WTC11 (cell line): ENCODE results near the gene XKR7. TPM values are rescaled to one million over a fixed set of nuclear protein-coding genes. Genes with fewer than 3 reads are reported as not detected.

ENCODE experiments used
- CBFB ChIP-seq: sonication (generic); formaldehyde crosslinking; IDR thresholded peaks from 2 replicates; pipeline ENCODE4 v1.8.1; 2022; ENCODE audit warnings: mild to moderate bottlenecking, low read depth, missing genetic modification reagents
- CREM ChIP-seq: sonication (generic); formaldehyde crosslinking; IDR thresholded peaks from 2 replicates; pipeline ENCODE4 v1.8.1; 2022; ENCODE audit warnings: mild to moderate bottlenecking, missing genetic modification reagents, moderate library complexity
- EMX1 ChIP-seq: fragments of 250-450 bp; sonication (Bioruptor Pico); IDR thresholded peaks from 2 replicates; pipeline ENCODE4 v1.8.0; 2021; ENCODE audit warnings: mild to moderate bottlenecking
- ESRRA ChIP-seq: sonication (generic); formaldehyde crosslinking; IDR thresholded peaks from 2 replicates; pipeline ENCODE4 v1.8.1; 2022; ENCODE audit warnings: mild to moderate bottlenecking, missing genetic modification reagents, borderline replicate concordance
- HMGA2 ChIP-seq: fragments of 250-450 bp; sonication (Bioruptor Pico); IDR thresholded peaks from 2 replicates; pipeline ENCODE4 v1.4.0; 2021; ENCODE audit warnings: mild to moderate bottlenecking, moderate library complexity
- JAZF1 ChIP-seq: fragments of 250-450 bp; sonication (Bioruptor Pico); IDR thresholded peaks from 2 replicates; pipeline ENCODE4 v1.9.0; 2021; ENCODE audit warnings: moderate library complexity, mild to moderate bottlenecking, inconsistent platforms
- MXD4 ChIP-seq: fragments of 250-450 bp; sonication (Bioruptor Pico); IDR thresholded peaks from 2 replicates; pipeline ENCODE4 v1.8.0; 2021; ENCODE audit warnings: mild to moderate bottlenecking, moderate library complexity, borderline replicate concordance
- MYBL2 ChIP-seq: sonication (generic); formaldehyde crosslinking; IDR thresholded peaks from 2 replicates; pipeline ENCODE4 v1.8.1; 2023; ENCODE audit warnings: mild to moderate bottlenecking, moderate library complexity, missing genetic modification reagents
- NFE2L1 ChIP-seq: sonication (generic); formaldehyde crosslinking; IDR thresholded peaks from 2 replicates; pipeline ENCODE4 v1.8.1; 2023; ENCODE audit warnings: missing genetic modification reagents
- RELA ChIP-seq: sonication (generic); formaldehyde crosslinking; IDR thresholded peaks from 2 replicates; pipeline ENCODE4 v1.8.1; 2022; ENCODE audit warnings: missing genetic modification reagents, mild to moderate bottlenecking, borderline replicate concordance
- RORB ChIP-seq: fragments of 250-450 bp; sonication (Bioruptor Pico); IDR thresholded peaks from 2 replicates; pipeline ENCODE4 v1.9.0; 2021; ENCODE audit warnings: mild to moderate bottlenecking
- SMAD3 ChIP-seq: sonication (generic); formaldehyde crosslinking; IDR thresholded peaks from 2 replicates; pipeline ENCODE4 v1.8.0; 2022; ENCODE audit warnings: missing genetic modification reagents, mild to moderate bottlenecking, borderline replicate concordance
- SOX15 ChIP-seq: fragments of 250-450 bp; sonication (Bioruptor Pico); IDR thresholded peaks from 2 replicates; pipeline ENCODE4 v1.9.0; 2021; ENCODE audit warnings: mild to moderate bottlenecking
- SP1 ChIP-seq: sonication (generic); formaldehyde crosslinking; conservative IDR thresholded peaks from 2 replicates; pipeline ENCODE4 v1.8.1; 2022; ENCODE audit warnings: missing genetic modification reagents
- ZBTB21 ChIP-seq: sonication (generic); formaldehyde crosslinking; IDR thresholded peaks from 2 replicates; pipeline ENCODE4 v1.8.1; 2023; ENCODE audit warnings: mild to moderate bottlenecking, missing genetic modification reagents, borderline replicate concordance
- total RNA-seq: library from RNA; stranded (reverse); gene quantifications from 3 replicates; pipeline ENCODE4 v1.2.3, GENCODE V29; 2021
- TF ChIP-seq, protein P1 (sequence below): sonication (generic); formaldehyde crosslinking; IDR thresholded peaks from 2 replicates; pipeline ENCODE4 v1.8.0; 2022; ENCODE audit warnings: mild to moderate bottlenecking, missing genetic modification reagents
- TF ChIP-seq, protein P2 (sequence below): sonication (generic); formaldehyde crosslinking; IDR thresholded peaks from 2 replicates; pipeline ENCODE4 v1.8.1; 2023; ENCODE audit warnings: mild to moderate bottlenecking, missing genetic modification reagents, moderate library complexity
- TF ChIP-seq, protein P3 (sequence below): fragments of 250-450 bp; sonication (Bioruptor Pico); IDR thresholded peaks from 2 replicates; pipeline ENCODE4 v2.1.2; 2022; ENCODE audit warnings: mild to moderate bottlenecking, moderate library complexity
- TF ChIP-seq, protein P4 (sequence below): fragments of 250-450 bp; sonication (Bioruptor Pico); IDR thresholded peaks from 2 replicates; pipeline ENCODE4 v1.9.0; 2021; ENCODE audit warnings: mild to moderate bottlenecking
- TF ChIP-seq, protein P5 (sequence below): sonication (generic); formaldehyde crosslinking; IDR thresholded peaks from 2 replicates; pipeline ENCODE4 v1.8.0; 2022; ENCODE audit warnings: mild to moderate bottlenecking, missing genetic modification reagents
- TF ChIP-seq, protein P6 (sequence below): sonication (generic); formaldehyde crosslinking; IDR thresholded peaks from 2 replicates; pipeline ENCODE4 v1.8.0; 2023; ENCODE audit warnings: missing genetic modification reagents, mild to moderate bottlenecking, borderline replicate concordance
- TF ChIP-seq, protein P7 (sequence below): sonication (generic); formaldehyde crosslinking; IDR thresholded peaks from 2 replicates; pipeline ENCODE4 v1.8.1; 2023; ENCODE audit warnings: mild to moderate bottlenecking, missing genetic modification reagents
- TF ChIP-seq, protein P8 (sequence below): sonication (generic); formaldehyde crosslinking; IDR thresholded peaks from 2 replicates; pipeline ENCODE4 v1.8.1; 2022; ENCODE audit warnings: low read depth, mild to moderate bottlenecking, moderate library complexity, missing genetic modification reagents, borderline replicate concordance

XKR7 gene
- total RNA-seq, 1 experiment from 2014 or later = 2.5 TPM

DNA sequence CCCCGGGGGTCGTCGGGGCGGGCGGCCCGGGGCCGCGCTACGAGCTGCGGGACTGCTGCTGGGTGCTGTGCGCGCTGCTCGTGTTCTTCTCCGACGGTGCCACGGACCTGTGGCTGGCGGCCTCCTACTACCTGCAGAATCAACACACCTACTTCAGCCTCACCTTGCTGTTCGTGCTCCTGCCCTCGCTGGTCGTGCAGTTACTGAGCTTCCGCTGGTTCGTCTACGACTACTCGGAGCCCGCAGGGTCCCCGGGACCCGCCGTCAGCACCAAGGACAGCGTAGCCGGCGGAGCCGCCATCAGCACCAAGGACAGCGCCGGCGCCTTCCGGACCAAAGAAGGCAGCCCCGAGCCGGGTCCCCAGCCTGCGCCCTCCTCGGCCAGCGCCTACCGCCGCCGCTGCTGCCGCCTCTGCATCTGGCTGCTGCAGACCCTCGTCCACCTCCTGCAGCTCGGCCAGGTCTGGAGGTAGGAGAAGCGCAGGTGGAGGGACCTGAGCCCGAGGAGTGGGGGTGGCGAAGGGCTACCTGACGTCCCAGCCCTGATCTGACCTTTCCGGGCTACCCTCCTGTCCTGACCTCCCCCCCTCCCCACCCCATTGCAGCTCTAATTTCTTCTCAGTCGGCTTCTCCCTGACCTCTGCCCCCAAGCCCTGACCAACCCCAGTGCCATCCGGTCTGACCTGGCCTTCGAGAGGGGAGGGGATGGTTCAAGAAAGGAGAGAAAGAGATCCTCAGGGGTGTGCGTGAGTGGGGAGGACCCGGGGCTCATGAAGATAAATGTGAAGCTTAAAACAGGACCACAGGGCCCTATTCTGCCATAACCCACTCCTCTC is 558 bp downstream of the XKR7 start (continued):
- TF ChIP-seq SMAD3 = peak; percentile 100
- TF ChIP-seq ESRRA (CRISPR knock-in tag) = peak; percentile 100
- TF ChIP-seq HMGA2 (CRISPR knock-in tag) = no peak
- TF ChIP-seq, protein P1, sequence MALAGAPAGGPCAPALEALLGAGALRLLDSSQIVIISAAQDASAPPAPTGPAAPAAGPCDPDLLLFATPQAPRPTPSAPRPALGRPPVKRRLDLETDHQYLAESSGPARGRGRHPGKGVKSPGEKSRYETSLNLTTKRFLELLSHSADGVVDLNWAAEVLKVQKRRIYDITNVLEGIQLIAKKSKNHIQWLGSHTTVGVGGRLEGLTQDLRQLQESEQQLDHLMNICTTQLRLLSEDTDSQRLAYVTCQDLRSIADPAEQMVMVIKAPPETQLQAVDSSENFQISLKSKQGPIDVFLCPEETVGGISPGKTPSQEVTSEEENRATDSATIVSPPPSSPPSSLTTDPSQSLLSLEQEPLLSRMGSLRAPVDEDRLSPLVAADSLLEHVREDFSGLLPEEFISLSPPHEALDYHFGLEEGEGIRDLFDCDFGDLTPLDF (CRISPR knock-in tag) = peak; percentile 100
- peak; percentile 94; the same call in 1 of the 2 replicates for TF ChIP-seq MXD4 (CRISPR knock-in tag)
- peak; percentile 100 for TF ChIP-seq CBFB (CRISPR knock-in tag)
- TF ChIP-seq, protein P2, sequence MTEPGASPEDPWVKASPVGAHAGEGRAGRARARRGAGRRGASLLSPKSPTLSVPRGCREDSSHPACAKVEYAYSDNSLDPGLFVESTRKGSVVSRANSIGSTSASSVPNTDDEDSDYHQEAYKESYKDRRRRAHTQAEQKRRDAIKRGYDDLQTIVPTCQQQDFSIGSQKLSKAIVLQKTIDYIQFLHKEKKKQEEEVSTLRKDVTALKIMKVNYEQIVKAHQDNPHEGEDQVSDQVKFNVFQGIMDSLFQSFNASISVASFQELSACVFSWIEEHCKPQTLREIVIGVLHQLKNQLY (CRISPR knock-in tag) = peak; percentile 100
- peak; percentile 98 for TF ChIP-seq ZBTB21 (CRISPR knock-in tag)
- peak; percentile 99 for TF ChIP-seq SP1
- TF ChIP-seq, protein P3, sequence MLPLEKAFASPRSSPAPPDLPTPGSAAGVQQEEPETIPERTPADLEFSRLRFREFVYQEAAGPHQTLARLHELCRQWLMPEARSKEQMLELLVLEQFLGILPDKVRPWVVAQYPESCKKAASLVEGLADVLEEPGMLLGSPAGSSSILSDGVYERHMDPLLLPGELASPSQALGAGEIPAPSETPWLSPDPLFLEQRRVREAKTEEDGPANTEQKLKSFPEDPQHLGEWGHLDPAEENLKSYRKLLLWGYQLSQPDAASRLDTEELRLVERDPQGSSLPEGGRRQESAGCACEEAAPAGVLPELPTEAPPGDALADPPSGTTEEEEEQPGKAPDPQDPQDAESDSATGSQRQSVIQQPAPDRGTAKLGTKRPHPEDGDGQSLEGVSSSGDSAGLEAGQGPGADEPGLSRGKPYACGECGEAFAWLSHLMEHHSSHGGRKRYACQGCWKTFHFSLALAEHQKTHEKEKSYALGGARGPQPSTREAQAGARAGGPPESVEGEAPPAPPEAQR = peak; percentile 98
- TF ChIP-seq, protein P4, sequence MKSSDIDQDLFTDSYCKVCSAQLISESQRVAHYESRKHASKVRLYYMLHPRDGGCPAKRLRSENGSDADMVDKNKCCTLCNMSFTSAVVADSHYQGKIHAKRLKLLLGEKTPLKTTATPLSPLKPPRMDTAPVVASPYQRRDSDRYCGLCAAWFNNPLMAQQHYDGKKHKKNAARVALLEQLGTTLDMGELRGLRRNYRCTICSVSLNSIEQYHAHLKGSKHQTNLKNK (CRISPR knock-in tag) = no peak
- TF ChIP-seq, protein P5, sequence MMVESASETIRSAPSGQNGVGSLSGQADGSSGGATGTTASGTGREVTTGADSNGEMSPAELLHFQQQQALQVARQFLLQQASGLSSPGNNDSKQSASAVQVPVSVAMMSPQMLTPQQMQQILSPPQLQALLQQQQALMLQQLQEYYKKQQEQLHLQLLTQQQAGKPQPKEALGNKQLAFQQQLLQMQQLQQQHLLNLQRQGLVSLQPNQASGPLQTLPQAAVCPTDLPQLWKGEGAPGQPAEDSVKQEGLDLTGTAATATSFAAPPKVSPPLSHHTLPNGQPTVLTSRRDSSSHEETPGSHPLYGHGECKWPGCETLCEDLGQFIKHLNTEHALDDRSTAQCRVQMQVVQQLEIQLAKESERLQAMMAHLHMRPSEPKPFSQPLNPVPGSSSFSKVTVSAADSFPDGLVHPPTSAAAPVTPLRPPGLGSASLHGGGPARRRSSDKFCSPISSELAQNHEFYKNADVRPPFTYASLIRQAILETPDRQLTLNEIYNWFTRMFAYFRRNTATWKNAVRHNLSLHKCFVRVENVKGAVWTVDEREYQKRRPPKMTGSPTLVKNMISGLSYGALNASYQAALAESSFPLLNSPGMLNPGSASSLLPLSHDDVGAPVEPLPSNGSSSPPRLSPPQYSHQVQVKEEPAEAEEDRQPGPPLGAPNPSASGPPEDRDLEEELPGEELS (CRISPR knock-in tag) = peak; percentile 100
- peak; percentile 95 for TF ChIP-seq EMX1 (CRISPR knock-in tag)
- TF ChIP-seq CREM = peak; percentile 98
- TF ChIP-seq, protein P6, sequence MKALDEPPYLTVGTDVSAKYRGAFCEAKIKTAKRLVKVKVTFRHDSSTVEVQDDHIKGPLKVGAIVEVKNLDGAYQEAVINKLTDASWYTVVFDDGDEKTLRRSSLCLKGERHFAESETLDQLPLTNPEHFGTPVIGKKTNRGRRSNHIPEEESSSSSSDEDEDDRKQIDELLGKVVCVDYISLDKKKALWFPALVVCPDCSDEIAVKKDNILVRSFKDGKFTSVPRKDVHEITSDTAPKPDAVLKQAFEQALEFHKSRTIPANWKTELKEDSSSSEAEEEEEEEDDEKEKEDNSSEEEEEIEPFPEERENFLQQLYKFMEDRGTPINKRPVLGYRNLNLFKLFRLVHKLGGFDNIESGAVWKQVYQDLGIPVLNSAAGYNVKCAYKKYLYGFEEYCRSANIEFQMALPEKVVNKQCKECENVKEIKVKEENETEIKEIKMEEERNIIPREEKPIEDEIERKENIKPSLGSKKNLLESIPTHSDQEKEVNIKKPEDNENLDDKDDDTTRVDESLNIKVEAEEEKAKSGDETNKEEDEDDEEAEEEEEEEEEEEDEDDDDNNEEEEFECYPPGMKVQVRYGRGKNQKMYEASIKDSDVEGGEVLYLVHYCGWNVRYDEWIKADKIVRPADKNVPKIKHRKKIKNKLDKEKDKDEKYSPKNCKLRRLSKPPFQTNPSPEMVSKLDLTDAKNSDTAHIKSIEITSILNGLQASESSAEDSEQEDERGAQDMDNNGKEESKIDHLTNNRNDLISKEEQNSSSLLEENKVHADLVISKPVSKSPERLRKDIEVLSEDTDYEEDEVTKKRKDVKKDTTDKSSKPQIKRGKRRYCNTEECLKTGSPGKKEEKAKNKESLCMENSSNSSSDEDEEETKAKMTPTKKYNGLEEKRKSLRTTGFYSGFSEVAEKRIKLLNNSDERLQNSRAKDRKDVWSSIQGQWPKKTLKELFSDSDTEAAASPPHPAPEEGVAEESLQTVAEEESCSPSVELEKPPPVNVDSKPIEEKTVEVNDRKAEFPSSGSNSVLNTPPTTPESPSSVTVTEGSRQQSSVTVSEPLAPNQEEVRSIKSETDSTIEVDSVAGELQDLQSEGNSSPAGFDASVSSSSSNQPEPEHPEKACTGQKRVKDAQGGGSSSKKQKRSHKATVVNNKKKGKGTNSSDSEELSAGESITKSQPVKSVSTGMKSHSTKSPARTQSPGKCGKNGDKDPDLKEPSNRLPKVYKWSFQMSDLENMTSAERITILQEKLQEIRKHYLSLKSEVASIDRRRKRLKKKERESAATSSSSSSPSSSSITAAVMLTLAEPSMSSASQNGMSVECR (CRISPR knock-in tag) = peak; percentile 100
- TF ChIP-seq, protein P7, sequence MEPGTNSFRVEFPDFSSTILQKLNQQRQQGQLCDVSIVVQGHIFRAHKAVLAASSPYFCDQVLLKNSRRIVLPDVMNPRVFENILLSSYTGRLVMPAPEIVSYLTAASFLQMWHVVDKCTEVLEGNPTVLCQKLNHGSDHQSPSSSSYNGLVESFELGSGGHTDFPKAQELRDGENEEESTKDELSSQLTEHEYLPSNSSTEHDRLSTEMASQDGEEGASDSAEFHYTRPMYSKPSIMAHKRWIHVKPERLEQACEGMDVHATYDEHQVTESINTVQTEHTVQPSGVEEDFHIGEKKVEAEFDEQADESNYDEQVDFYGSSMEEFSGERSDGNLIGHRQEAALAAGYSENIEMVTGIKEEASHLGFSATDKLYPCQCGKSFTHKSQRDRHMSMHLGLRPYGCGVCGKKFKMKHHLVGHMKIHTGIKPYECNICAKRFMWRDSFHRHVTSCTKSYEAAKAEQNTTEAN (CRISPR knock-in tag) = peak; percentile 100
- TF ChIP-seq MYBL2 (CRISPR knock-in tag) = peak; percentile 100
- no peak for TF ChIP-seq RORB (CRISPR knock-in tag)
- no peak for TF ChIP-seq JAZF1
- TF ChIP-seq, protein P8, sequence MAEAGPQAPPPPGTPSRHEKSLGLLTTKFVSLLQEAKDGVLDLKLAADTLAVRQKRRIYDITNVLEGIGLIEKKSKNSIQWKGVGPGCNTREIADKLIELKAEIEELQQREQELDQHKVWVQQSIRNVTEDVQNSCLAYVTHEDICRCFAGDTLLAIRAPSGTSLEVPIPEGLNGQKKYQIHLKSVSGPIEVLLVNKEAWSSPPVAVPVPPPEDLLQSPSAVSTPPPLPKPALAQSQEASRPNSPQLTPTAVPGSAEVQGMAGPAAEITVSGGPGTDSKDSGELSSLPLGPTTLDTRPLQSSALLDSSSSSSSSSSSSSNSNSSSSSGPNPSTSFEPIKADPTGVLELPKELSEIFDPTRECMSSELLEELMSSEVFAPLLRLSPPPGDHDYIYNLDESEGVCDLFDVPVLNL (CRISPR knock-in tag) = peak; percentile 100
- peak; percentile 100 for TF ChIP-seq RELA (CRISPR knock-in tag)
- no peak for TF ChIP-seq SOX15 (CRISPR knock-in tag)
- TF ChIP-seq NFE2L1 = peak; percentile 100
